GM19099 (cell line): Measurements from ENCODE around the gene SPRY1.

Experiments
- POLR2A ChIP-seq: IDR thresholded peaks from 3 replicates; pipeline ENCODE4 v1.6.1; 2011; ENCODE audit warnings: low read depth; ENCODE audit not compliant: insufficient read length; ENCODE audit errors: extremely low read depth

SPRY1 gene

DNA sequence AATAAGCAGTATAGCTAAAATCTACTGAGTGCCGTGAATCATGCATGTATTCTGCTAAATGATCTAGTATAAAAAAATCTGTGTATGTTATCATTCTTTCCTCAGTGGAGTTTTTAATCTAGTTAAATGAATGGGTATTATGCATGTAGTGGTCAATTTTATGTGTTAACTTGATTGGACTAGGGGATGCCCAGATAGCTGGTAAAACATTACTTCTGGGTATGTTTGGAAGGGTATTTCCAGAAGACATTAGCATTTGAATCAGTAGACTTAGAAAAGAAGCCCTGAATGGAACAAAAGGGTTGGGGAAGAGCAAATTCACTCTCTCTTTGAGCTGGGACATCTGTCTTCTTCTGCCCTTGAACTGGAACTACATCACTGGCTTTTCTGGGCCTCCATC is 34.5 kb upstream of the SPRY1 start:
- TF ChIP-seq POLR2A, result no peak

DNA sequence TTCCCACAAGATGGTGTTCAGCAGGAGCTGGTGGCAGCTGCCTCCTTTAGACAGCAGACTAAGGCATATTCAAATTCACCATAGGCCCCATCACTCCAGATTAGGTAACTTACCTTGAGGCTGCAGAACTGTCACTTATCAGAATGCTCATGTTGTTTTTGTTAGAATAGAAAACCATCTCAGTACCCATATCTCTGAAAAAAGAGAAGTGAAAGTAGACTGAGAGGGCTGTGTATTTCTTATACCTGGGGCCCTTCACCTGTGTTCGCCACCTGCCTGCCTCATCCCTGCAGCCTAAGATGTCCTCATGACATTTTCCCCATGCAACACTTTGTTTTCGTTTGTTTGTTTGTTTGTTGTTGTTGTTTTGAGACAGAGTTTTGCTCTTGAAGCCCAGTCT is 32.9 kb upstream of the SPRY1 start:
- no peak for TF ChIP-seq POLR2A

DNA sequence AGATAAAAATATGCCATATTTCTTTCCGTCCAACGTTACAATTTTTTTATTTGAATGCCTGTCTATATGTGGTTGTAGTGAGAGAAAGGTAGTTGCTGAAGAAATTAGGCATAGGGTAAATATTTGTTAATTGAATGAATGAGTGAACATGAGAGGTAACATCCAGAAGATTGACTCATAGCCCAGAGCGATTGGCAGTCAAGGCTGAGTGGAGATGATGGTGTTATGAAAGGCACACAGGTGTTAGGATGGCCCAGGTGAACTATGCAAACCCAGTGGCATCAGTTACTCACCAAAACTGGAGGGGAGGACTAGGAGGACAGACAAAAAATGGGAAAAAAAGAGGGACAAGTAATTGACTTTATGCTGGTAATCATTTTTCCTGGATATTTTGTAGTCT is 31.7 kb upstream of the SPRY1 start:
- TF ChIP-seq POLR2A, result no peak

GRCh38 chr4:123365412-123365811 is 31.2 kb upstream of the SPRY1 start:
- no peak for TF ChIP-seq POLR2A

- no peak for TF ChIP-seq POLR2A
These were observed 30.3 kb upstream of the SPRY1 start for GRCh38 chr4:123366144-123366748.

DNA sequence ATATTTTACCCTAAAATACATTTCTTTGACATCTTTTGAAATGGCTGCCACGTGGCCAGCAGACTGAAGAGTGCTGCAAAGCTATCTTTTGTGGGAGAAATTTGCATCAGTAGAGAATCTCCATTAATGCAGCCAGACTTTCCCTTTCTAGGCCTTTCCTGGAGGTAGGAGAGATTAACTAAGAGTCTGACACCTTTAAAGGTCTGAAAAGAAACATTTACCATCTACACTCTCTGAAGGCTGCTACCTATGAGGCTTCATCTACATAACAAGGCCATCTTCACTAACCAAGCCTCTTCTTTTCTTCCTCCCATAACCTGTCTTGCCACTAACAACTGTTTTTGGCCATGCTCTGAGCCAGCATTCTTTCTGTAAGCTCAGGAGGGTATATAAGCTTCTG is 17.8 kb upstream of the SPRY1 start:
- no peak for TF ChIP-seq POLR2A

- no peak for TF ChIP-seq POLR2A
These were observed 17.2 kb upstream of the SPRY1 start for GRCh38 chr4:123379392-123379791.

DNA sequence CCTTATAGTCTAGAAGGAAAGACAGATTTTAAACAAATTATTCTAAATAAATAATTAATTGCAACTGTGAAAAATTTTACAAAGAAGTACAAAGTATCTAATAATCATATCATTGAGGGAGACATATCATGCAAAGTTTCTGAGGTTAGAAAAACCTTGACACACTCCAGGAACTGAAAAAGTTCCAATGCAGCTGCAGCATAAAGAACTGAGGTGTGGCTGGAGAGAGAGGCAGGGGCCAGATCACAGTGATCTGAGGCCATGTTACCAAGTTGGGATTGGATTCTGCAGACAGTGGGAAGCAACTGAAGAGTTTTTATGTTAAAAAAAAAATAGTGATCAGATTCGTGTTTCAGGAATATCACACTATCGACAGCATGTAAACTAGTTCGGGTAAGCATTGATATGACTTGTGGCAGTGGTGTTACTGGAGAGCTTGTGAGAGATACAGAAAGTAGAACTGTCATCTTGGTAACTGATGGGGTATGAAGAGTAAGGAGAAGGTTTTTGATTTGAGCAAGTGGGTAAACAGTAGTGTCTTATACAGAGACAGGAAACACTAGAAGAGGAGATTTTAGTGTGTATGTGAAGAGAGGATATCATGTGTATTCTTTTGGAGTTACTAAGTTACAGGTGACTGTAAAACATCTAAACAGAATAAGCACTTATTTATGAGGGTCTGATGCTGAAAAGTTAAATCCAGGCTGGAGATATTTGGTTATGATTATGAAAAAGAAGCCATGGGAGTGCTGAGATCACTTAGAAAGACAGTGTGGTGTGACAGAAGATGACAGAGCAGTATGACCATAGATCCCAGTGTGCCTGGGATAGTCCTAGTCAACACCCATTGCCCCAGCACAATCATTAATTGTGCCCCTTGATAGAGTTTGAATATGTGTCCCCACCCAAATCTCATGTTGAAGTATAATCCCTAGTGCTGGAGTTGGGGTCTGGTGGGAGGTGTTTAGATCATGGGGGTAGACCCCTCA is 15.6 kb upstream of the SPRY1 start:
- no peak for TF ChIP-seq POLR2A

DNA sequence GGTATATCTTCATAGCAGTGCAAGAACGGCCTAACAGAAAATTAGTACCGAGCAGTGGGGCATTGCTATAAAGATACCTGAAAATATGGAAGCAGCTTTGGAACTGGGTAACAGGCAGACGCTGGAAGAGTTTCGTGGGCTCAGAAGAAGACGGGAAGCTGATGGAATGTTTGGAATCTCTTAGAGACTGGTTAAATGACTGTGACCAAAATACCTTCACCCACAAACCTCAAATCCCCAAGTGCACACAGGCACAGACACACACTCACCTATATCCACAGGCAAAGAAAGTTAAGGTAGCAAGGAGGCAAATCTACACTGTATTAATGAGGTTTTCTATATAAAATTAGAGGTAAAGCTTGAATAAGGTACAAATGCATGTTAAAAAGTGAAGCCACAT is 14.6 kb upstream of the SPRY1 start:
- no peak for TF ChIP-seq POLR2A

DNA sequence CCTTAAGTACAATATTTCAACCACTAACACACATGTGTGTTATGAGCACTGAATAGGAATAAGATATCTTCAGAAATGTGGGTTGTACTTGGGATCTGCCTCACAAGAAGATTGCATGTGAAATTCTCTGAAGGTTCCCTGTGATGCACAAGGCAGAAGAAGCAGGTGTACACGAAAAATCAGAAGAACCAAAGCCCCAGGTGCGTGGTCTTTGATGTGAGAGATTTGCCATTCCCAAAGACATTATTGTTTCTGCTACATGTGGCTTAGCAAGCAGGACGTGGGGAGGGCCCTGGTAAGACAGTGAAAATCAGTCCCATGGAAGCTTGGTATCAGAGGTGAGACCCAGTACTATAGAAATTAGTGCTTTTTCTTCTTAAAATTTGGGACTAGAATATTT is 13.0 kb upstream of the SPRY1 start:
- no peak for TF ChIP-seq POLR2A

GRCh38 chr4:123386609-123387008 is 10.0 kb upstream of the SPRY1 start:
- no peak for TF ChIP-seq POLR2A

DNA sequence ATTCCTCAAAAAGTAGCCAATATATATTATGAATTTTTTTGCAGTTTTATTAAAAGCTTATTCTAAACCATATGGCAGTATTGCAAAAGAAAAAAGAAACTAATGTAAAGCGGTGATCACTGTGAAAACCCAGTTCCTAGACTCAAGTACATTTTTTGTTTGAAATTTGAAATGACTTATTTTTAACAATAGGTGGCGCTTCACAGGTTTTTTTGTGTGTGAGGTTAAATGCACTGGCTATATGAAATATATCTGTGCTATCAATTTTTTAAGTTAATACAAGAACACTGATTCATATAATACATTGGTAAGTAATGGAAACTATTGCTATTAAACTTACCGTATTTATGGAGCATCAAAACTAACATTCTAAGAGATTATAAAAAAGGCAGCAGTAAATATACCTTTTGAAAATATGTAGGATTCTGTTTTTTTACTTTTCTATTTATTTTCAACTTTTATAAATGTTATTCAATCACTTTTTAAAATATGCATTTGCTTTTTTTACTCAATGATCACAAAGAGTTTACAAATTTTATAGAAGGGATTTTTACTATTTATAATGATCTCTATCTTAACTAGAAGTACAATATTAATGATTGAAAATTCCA is 5.6 kb upstream of the SPRY1 start:
- no peak for TF ChIP-seq POLR2A

- TF ChIP-seq POLR2A, result no peak
These were observed 2.9 kb upstream of the SPRY1 start for GRCh38 chr4:123393721-123394120.

GRCh38 chr4:123397144-123398065 is 810 bp downstream of the SPRY1 start:
- no peak for TF ChIP-seq POLR2A

DNA sequence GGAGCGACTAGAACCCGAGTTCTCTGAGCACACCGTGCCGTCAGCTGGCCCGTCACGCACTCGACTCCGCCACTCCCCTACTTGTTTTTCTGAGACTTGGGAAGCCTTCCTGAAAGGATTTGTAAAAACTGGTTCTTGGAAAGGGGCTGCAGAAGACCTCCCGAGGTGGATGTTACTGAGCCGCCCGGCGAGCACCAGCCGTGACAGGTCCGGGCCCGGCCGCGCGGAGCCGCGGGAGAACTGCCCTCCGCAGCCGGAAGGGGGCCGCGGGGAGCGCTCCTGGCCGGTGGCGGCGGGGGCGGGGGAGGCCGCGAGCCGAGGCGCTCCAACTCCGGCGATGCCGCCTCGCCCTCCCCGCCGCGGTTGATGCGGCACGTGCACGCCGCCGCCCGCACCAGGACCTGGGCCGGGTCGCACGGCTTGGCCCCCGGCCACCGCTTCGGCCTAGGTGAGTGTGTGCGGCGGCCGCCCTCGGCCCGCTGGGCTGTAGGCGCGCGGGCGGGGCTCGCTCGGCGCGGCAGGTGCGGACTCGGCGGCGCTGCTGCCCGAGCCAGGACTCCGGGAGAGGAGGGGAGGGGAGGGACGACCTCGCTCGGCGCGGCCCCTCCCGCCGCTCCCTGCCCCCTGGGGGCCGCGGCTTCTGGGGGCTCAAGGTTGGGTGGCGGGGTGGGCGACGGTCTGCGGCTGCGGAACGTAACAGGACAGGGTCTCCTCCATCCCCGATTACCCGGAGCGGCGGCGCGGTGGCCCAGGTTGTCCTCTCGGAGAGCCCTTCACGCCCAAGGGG is 1.7 kb downstream of the SPRY1 start:
- TF ChIP-seq POLR2A, result peak; percentile 54
